HG03045 (cell line): Measurements from ENCODE around the gene BACH1.
"Not testable (repeated sequence)": the region's sequence is repeated elsewhere in the genome, so short reads cannot be mapped to it uniquely, and the experiment has no call there.

Experiments used
- ATAC-seq: cut with Tn5 transposase; IDR thresholded peaks from one replicate; pipeline ENCODE4 v1.9.1; 2021; ENCODE audit warnings: mild to moderate bottlenecking, moderate library complexity; ENCODE audit not compliant: unreplicated experiment

The BACH1 gene

DNA sequence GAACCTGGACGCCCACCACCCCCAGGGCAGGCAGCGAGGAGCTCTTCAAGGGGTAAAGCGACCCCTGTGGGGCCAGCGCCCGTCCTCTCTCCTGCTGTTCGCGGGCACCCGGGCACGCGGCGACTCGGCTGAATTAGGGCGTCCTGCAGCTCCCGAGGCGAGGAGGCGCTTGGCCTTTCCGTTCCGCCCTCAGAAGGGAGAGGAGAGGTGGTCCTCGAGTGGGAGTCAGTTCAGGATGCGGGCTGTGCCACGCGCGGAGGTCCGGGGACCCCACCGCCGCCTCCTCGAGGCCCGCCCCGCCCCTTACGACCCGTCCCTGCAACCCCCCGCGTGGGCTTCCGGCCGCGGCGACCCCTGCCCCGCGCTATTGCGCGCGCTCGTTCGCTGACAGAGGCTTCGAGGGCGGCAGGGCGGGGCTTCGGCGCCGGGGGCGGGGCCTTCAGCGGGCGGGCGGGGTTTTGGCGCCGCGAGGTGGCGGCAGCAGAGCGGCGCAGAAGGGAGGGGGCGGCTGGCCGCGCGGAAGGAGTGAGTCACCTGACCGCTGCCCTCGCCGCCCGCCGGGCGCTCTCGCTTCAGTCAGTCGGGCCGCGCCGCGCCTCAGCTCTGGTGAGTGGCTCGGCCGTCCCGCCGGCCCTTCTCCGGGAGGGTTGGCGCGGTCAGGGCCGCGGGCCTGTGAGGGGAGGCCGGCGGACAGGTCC is at the start of gene BACH1:
BACH1 (plus strand) TSS at position 575 of the 698 bp plus-strand sequence. CDS start 22,359 bp downstream, outside the sequence.
- peak; percentile 66 for ATAC-seq

DNA sequence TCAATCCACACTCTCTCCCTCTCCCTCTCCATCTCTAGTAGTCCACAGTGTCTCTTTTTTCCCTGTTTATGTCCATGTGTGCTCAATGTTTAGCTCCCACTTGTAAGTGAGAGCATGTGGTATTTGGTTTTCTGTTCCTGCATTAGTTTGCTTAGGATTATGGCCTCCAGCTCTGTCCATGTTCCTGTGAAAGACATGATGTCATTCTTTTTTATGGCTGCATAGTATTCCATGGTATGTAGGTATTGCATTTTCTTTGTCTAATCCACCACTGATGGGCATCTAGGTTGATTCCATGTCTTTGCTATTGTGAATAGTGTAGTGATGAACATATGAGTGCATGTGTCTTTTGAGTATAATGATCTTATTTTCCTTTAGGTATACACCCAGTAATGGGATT is 49.4 kb upstream of the BACH1 start:
- ATAC-seq: not testable (repeated sequence)

DNA sequence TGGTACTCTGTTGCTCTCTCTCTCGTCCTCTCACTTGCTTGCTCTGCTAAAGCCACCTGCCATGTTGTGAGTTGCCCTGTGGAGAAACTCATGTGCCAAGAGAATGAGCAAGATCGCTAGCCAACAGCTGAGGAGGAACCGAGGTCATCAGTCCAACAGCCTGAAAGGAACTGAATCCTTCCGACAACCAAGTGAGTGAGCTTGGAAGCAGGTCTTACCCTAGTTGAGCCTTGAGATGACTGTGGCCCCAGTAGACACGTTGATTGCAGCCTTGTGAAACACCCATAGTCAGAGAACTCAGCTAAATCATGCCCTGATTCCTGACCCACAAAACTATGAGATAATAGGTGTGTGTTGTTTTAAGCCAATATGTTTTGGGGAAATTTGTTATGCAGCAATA is 48.1 kb upstream of the BACH1 start:
- ATAC-seq: no peak

DNA sequence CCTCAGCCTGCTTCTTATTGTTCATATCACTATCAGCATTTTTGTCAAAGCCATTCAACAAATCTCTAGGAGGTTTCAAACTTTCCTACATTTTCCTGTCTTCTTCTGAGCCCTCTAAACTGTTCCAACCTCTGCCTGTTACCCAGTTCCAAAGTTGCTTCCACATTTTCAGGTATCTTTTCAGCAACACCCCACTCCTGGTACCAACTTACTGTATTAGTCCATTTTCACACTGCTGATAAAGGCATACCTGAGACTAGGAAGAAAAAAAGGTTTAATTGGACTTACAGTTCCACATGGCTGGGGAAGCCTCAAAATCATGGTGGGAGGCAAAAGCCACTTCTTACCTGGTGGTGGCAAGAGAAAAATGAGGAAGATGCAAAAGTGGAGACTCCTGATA is 44.9 kb upstream of the BACH1 start:
- ATAC-seq: not testable (repeated sequence)

DNA sequence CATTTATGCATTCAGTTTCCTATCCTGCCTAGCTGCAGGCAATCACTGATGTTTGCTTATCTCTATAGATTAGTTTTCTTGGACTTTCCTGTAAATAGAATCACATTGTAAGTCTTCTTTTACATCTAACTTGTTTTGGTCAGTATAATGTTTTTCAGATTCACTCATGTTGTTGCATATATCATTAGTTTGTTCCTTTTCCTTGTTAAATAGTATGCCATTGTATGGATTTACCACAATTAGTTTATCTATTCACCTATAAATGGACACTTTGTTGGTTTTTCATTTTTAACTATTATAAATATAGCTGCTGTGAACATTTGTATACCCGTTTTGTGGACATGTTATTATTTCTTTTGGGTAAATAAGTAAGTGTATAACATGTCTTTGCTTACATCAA is 44.2 kb upstream of the BACH1 start:
- ATAC-seq: no peak

DNA sequence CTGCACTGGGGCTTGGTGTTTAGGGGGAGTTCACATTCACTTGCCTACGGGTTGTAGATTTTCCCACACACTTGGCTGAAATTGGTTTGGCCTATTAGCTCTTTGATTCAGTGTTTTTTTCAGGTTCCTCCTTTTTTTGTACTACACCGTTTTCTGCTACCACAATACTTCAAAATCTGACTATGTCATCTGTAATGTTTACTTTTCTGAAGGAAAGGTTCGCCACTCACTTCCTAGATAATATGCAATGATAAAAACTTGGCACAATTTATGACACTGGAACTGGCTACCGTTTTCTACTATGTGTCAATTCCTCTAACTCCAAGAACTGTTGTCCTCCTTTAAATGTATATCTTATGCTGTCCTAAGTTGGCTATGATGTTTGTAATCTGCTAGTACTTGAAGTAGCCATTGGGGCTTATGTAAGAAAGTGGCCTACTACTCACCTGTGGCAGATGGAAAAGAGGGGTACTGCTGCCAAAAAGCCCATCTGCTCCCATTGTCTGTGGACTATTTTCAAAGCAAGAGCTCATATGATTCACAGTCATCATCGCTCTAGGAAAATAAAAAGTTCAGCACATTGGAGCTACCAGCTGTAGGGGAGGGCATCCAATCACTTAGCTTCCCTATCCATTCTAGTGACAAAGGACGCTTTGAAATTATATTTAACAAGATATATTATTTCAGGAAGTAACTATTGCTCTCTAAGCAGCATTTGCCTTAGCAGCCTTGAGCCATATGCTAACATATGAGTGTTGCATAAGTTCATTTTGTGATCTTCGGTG is 42.4 kb upstream of the BACH1 start:
- ATAC-seq: no peak

DNA sequence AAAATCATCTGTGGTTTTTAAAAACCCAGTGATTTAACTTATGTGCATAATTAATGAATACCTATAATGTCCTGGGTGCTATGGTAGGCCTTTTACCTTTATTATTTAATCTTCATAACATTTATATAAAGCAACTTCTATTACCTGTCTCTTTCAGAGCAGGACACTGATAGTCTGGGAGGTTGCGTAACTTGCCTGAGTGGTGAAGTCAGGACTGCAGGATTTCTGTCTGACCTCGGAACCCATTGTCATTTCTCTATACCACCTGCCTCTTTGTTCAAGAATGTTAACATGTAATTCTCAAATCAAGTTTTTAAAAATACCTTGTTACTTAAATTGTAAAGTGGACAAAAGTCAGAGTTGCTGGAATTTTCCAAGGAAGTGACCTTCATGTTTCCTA is 41.0 kb upstream of the BACH1 start:
- ATAC-seq: no peak

DNA sequence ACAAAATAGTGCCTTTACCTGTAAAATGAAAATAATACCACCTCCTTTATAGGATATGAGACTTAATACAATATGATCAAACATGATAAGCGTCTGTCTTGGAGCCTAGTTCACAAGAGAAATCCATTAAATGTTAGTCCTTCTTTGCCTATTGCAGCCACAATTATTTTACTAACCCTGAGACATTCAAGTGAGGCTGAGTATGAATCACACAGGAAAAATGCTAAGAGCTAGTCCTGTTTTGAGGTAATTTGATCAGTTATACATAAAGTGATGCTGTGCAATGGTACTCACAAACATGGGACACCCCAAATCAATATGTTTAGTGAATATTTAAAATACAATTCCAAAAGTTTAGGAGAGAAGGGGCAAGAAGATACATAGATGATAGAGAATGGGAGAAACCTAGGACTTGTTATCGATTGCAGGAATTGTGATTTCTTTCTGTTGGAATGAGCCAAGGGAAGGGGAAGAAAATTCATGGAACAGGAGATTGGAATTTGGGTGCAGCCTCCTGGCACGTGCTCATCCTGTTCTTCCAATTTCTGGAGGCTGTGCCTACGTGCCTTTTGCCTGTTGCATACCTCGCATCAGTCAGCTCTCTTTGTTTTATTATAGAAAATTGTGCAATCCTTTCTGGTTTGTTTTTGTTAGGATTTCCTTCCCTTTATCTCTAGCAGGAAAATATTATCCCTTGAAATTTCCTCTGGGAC is 39.9 kb upstream of the BACH1 start:
- ATAC-seq: no peak

DNA sequence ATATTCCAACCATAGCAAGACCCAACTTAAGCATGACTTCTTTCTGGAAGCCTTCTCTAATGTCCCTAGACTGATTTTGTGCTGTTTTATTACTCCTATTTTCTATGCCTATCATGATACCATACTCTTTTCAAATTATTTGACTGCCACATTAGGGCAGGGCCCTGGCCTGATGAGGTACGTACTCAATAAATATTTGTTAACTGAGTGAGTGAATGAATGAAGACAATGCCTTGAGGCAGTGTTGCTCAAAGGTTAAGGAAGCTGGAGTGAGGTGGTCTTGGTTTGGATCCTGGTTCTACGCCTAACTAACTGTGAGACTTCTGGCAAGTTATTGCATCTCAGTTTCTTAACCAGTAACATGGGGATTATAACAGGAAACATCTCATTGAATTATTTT is 38.3 kb upstream of the BACH1 start:
- no peak for ATAC-seq

DNA sequence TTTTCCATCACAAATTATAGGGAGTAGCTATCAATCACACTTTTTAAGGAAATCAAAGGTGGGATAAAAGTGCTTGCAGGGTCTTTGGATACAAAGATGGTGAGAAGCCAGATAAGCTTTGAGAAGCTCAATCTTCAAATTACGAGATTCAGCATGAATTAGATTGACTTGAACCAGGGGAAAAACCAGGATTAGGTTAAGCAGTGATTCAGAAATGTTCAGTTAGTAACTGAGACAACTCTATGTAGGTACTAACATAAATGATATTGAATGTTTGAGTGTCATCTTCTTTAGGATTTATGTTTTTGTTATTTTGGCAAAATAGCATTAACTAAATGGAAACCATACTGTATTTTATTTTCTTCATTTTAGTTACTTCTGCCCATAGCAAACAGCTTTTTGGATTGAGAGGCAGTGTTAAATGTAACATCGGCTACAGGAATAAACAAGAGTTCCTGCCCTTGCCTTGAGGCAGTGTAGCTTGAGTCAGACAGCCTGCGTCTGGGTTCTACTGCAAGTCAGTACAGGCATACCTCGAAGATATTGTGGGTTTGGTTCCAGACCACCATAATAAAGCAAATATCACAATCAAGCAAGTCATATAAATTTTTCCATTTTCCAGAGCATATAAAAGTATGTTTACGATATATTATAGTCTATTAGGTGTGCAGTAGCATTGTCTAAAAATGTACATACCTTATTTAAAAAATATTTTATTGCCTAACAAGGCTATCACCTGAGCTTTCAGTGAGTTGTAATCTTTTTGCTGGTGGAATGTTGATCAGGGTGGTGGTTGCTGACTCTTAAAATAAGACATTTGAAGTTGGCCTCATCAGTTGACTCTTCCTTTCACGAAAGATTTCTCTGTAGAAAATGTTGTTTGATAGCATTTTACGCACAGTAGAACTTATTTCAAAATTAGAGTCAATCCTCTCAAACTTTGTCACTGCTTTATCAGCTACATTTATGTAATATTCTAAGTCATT is 36.9 kb upstream of the BACH1 start:
- ATAC-seq: no peak

DNA sequence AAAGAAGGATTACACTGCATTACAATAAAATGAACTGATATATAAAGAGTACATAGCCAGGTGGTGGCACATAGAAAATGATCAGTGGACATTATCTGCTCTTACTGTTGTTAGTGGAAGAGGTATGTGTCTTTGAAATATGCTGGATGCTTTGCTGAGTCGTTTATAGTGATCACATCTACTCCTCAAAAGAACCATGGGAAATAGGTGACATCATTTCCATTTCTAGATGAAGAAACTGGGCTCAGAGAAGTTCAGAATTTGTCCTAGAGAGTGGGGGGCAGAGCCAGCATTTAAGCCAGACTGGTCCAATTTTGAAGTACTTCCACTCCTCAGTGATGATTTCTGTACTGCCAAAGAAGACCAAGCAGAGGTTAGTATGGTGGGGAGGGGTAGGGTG is 34.0 kb upstream of the BACH1 start:
- no peak for ATAC-seq

DNA sequence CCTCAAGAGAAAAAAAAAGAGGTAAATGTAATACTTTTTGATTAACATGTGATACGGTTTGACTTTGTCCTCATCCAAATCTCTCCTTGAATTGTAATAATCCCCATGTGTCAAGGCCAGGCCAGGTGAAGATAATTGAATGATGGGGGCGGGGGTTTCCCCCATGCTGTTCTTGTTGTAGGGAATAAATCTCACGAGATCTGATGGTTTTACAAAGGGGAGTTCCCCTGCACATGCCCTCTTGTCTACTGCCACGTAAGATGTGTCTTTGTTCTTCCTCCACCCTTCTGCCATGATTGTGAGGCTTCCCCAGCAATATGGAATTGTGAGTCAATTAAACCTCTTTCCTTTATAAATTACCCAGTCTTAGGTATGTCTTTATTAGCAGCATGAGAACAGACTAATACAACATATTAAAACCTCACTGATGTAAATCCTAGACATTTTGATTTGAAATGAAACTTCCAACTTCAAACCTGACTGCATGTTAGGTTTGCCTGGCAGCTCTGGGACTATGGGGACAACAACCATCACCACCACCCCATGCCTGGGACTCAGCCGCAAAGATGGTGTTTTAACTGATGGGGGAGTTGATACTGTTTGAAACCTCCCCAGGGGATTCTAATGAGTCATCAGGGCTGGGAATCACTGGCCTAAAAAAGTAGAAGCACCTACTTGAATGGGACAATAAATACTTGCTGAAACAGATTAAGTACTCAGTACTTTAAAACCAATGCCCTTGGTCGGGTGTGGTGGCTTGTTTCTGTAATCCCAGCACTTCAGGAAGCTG is 32.8 kb upstream of the BACH1 start:
- ATAC-seq: no peak

DNA sequence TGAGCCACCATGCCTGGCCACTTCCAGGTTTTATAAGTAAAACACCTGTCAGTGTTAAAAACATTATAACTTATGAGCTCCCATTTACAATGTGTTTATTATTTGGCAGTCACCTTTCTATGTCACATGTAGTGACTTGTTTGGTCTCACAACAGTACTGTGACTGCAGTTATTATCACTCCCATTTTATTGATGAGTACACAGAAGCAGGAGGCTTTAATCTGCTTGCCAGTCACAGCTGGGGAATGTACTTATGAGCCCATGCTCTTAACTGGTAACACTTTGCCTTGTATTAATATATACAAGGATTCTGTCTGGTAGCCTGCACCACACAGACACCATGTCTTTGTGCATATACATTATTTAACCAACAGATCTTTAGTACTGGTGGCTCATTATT is 31.1 kb upstream of the BACH1 start:
- ATAC-seq: no peak

DNA sequence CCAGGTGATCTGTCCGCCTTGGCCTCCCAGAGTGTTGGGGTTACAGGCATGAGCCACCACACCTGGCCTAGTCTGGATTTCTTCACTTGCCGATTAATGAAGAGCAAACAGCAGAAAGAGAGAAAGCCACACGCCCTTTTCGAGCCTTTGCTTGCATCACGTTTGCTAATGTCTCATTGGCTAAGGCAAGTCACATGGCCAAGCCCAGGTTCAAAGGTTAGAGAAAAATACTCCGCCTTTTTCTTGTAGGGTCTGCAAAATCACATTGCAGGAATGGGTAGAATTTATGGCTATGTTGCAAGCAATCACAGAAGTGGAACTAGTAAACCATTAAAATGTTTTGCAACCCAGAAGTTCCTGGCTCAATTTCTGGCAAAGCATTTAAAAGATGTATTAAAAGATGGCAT is 26.8 kb upstream of the BACH1 start:
- no peak for ATAC-seq

DNA sequence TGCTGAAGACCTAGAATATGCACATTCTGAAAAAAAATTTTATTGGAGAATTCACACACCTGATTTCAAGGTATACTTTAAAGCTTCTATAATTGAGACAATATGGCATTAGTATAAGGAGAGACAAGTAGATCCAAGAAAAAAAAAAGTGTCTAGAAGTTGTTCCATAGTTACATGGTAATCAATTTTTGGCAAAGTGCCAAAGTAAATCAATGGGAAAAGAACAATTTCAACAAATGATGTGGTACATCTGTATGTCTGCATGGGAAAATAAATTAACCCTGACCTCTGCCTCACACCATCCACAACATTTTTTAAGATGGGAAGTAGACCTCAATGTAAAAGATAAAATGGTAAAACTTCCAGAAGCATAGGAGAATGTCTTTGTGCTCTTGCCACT is 21.3 kb upstream of the BACH1 start:
- ATAC-seq: no peak

DNA sequence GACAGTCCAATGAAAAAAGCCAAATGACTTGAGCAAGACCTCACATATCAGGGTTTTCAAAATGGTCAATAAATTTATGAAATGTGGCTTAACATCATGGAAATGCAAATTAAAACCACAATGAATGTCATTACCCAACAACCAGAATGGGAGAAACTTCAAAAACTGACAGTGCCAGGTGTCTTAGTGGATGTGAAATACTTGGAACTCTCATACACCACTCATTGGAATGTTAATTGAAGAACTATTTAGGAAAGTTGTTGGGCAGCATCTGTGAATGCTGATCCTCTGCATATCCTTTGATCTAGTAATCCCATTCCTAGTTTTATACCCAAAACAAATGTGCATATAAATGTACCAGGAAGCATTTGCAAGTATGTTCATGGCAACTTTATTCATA is 19.2 kb upstream of the BACH1 start:
- ATAC-seq: no peak

DNA sequence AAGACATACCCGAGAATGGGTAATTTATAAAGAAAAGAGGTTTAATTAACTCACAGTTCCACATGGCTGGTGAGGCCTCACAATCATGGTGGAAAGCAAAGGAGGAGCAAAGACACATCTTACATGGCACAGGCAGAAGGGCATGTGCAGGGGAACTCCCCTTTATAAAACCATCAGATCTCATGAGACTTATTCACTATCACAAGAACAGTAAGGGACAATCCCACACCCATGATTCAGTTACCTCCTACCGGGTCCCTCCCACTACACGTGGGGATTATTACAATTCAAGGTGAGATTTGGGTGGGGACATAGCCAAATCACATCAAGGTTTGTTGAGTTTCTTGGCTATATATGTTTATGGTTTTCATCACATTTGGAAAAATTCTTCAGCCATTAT is 16.9 kb upstream of the BACH1 start:
- not testable (repeated sequence) for ATAC-seq

DNA sequence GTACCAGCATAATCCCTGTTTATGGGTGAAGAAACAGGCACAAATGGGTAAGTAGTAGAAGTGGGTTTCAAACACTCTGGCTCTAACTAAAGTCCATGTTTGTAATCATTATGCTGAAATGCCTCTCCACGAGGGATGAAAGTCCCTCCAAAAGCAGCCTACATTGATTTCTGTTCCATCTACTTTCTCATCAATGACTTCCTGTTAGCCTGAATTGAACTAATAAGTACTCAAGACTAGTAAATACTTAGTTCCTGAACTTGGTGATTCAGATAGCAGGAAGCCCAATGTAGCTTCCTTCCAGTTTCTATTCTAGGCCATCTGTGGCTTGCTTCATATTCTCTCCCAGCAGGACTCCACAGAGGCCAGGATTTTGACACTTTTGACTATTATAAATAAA is 11.3 kb upstream of the BACH1 start:
- ATAC-seq: no peak

DNA sequence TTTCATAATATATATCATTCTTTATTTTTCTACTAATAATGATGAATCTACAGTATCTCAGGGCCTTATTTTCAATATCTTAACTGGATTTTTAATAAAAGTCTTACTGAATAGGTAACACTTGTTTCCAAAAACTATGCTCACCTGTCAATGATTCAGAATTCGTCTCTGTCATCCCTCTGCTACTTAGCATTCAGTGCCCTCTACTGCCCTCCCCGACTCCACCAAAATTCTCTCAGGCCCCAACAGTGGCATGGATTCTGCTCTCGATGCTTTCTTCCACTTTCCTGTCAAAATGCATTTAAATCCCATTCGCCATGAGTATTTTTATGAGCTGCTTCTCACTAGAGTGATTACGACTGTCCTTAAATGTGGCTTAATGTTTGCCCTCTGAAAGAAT is 10.5 kb upstream of the BACH1 start:
- no peak for ATAC-seq

DNA sequence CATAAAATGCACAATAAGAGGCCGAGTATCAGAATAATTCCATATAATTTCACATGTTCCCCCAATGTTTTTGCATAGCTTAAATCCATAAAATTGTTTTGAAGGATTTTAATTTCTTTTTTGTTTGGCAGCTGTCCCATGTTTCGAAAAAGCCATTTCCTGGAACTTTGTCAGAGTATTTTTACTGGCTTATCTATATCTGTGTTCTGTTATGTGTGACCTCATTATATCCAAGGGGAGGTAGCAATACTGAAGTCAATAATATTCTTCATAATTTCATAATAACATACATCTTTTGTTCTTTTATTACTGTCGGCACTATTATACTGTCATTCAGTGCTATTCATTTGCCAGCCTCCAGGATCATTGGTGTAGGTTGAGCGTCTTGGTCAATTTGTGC is 9.4 kb upstream of the BACH1 start:
- no peak for ATAC-seq
